ENCODE measurements around the gene HYAL2.

- TF ChIP-seq POLR2AphosphoS5 (IDR thresholded peaks at IDR 0.05) = no peak
- no peak for TF ChIP-seq CTCF (IDR thresholded peaks at IDR 0.05)
These were observed 34.9 kb upstream of the HYAL2 start for GRCh38 chr3:50357481-50357880.
